Hematopoietic multipotent progenitor cell treated with erythropoietin and hydrocortisone succinate and interleukin-3 and kit ligand, for 15 days (in vitro differentiated cells): ENCODE data around the gene TPST1.
"Not testable (repeated sequence)": the region's sequence is repeated elsewhere in the genome, so short reads cannot be mapped to it uniquely, and the experiment has no call there.

Experiments
- DNase-seq: peaks from one replicate; pipeline ENCODE4 v3.0.0-alpha.2; 2015; ENCODE audit warnings: low spot score

TPST1 gene

GRCh38 chr7:66188645-66189044 lies 16.5 kb upstream of the TPST1 start:
- DNase-seq, result no peak

GRCh38 chr7:66189695-66190503 lies 15.2 kb upstream of the TPST1 start:
- DNase-seq, result no peak

- DNase-seq, result no peak
Measured at GRCh38 chr7:66190504-66190857, 14.7 kb upstream of the TPST1 start.

- no peak for DNase-seq
Measured at GRCh38 chr7:66193146-66193725, 11.9 kb upstream of the TPST1 start.

DNA sequence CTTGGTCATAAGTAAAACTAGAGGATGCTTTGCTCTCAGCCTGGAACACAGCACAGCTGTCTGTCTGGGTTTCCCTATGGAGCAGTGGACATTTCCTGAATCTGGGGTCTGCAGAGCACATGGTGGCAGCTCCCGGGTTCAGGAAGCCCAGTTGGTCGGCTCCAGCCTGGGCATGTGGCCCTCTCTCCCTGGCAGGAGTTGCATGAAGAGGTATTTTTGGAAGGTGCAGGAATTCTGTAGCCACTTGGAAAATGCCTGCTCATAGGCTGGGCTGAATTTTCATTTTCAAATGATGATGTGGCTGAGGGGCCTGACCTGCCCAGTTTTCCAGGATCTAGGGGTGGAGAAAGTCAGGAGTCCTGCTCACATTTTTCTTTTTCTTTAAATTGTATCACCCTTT lies 6.7 kb upstream of the TPST1 start:
- no peak for DNase-seq

DNA sequence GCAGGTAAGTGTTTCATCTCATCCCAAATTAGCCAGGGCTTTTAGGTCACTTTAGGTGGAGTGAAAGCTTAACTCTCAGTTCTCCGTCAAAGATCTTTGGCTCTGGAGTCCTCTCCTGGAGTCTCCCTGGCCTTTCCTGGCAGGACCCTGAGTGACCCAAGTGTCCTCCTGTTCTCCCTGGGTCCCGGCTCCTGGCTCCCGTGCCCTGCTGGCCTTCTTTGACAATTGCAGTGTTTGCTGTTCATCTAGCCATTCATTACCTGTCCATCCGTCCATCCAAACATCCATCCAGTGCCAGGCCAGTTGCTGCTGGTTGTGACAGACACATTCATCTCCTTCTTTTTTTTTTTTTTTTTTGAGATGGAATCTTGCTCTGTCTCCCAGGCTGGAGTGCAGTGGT lies 6.2 kb upstream of the TPST1 start:
- no peak for DNase-seq

GRCh38 chr7:66202441-66202840 lies 2.7 kb upstream of the TPST1 start:
- no peak for DNase-seq

- no peak for DNase-seq
Measured at GRCh38 chr7:66205741-66206090, 582 bp downstream of the TPST1 start.

GRCh38 chr7:66206119-66206933 lies 1.2 kb downstream of the TPST1 start:
- DNase-seq, result no peak

DNA sequence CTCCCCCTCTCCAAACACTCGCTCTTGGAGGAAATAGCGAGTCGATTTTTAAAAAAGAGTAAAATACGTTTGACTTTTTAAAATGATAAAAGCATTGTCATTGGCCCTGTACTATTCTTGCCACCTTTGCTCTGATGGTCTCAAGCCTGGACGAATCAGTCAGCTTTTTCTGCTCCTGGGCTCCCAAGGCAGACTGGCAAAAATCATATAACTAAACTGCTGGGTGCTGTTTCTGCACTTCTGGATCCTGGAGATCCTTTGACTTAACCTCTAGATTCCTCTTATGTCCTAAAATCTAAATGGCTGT lies 1.8 kb downstream of the TPST1 start:
- DNase-seq, result no peak

- no peak for DNase-seq
Measured at GRCh38 chr7:66207540-66207939, 2.4 kb downstream of the TPST1 start.

DNA sequence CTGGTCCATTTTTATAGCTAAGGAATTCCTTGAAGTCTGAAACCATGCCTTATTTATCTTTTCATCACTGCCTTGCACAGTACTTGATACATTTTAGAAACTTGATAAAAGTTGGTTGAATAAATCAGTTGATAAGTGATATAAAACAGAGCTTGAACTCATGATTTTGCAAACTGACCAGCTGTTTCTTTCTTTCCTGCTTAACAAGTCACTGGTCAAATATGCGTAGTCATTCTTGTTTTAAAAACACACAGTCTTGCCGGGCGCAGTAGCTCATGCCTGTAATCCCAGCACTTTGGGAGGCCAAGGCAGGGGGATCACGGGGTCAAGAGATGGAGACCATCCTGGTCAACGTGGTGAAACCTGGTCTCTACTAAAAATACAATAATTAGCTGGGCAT lies 6.3 kb downstream of the TPST1 start:
- no peak for DNase-seq

GRCh38 chr7:66213637-66214036 lies 8.5 kb downstream of the TPST1 start:
- no peak for DNase-seq

DNA sequence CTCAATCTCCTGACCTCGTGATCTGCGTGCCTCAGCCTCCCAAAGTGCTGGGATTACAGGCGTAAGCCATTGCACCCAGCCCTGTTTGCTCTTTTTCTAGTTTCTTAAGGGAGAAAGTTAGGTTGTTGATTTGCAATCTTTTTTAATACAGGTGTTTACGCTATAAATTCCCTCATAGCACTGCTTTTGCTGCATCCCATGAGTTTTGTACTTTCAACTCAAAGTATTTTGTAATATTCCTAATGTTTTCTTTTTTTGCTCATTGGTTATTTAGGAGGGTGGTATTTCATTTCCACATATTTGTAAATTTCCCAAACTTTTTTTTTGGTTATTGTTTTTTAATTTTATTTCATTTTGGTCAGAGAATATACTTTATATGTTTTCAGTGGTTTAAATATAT lies 11.6 kb downstream of the TPST1 start:
- no peak for DNase-seq

GRCh38 chr7:66219805-66220204 lies 14.7 kb downstream of the TPST1 start:
- no peak for DNase-seq

DNA sequence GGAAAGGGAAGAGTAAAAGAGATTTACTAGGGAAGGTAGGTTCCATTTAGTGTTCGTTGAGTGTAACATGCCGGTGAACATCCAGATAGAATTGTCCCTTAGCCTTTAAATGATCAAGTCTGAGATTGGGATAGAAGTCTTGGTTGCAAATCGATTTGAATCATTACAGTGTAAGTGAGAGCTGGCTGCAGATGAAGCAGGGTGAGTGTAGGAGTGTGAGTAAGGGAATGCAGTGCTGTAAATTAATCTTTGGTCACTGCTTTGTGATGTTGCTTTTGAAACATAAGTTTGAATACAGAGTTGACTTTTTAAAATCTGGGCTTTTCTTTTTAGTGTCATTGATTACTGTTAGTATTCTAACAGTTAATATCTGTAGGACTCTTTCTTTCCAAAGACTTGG lies 16.3 kb downstream of the TPST1 start:
- DNase-seq, result no peak

GRCh38 chr7:66227808-66228207 lies 22.7 kb downstream of the TPST1 start:
- DNase-seq, result no peak

DNA sequence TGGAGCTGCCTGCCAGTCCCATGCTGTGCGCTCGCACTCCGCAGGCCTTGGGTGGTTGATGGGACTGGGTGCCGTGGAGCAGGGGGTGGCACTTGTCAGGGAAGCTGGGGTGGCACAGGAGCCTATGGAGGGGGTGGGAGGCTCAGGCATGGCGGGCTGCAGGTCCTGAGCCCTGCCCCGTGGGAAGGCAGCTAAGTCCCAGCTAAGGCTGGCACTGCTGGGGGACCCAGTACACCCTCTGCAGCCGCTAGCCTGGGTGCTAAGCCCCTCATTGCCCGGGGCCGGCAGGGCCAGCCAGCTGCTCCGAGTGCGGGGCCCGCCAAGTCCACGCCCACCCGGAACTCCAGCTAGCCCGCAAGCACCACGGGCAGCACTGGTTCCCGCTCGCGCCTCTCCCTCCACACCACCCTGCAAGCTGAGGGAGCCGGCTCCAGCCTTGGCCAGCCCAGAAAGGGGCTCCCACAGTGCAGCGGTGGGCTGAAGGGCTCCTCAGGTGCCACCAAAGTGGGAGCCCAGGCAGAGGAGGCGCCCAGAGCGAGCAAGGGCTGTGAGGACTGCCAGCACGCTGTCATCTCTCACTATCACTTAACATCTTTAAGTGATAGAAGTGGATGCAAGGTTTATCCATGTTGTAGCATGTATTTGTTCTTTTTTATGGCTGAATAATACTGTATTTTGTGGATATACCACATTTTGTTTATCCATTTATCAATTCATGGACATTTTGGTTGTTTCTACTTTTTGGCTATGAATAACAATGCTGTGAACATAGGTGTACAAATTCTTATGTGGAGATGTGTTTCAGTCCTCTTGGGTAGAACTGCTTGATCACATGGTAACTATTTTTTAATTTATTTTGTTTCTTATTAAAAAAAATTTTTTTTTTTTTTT lies 26.4 kb downstream of the TPST1 start:
- DNase-seq, result not testable (repeated sequence)

DNA sequence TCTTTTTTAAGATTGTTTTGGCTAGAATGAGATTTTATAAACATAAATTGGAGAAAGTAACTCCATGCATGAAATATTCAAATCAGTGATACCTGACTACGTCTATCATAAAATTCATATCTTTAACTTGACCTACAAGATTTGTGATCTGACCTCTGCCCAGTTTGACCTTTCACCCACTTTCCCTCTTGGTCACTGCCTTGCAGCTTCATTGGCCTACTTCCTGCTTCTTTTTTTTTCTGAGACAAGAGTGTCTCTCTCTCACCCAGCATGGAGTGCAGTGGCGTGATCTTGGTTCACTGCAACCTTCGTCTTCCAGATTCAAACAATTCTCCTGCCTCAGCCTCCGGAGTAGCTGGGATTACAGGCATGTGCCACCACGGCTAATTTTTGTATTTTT lies 28.5 kb downstream of the TPST1 start:
- DNase-seq, result no peak

DNA sequence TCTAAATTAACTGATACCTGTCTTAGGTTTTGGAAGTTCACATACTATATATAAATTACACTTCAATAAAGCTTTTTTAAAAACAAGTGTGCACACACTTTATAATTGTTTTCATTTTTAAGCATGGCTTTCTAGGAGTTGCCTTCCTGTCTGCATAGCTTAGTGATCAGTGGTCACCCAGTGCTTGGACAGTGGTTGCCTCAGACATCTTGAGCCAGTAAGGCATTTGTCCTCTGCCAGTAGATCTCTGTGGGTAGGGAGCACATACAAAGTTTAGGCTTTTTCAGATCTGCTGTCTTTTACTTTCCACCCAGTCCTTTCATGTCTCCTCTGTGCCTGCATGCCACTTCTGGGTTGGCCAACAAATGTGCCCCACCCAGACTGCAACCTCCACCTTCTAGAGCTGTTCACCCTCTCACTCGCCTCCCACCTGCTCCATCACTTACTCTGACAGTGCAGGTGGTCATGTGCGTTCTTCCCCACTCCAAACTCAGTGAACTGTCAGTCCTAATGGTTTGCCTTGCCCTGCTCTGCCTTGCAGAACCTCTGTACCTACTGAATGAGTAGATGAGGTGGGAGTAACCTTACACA lies 31.7 kb downstream of the TPST1 start:
- DNase-seq, result no peak

DNA sequence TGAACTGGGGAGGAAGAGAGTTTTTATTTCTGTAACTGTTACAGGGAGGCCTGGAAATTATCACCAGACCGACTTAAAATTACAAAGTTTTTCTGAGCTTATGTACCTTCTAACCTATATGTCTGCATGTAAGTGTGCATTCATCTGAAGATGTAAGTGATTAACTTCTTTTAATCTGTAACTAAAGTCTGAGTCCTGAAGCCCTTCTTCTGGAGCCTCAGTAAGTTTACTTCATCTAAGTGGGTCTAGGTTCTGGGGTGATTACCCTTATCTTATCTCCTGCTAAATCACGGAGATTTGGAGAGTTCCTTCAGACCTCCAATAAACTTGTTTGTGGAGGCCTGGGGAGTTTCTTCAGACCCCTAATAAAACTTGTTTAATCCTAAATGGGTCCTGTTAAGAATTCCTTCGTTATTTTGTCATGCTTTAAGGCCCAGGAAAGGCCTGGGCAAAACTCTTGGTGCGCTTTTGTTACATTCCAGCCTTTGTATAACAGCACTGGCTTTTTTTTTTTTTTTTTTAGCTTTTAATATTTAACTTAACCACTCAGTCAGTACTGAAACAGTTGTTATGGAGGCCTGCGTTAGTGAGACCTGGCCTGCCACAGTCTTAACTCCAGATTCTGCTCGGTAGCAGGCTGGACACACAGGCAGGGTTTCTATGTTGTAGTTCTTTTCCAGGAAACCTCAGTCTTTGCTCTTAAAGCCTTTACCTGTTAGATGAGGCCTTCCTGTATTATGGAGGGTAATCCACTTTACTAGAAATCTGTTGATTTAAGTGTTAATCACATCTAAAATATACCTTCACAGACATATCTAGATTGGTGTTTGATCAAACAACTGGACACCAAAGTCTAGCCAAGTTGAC lies 33.0 kb downstream of the TPST1 start:
- DNase-seq, result no peak
